ENCODE measurements around the gene KRTAP5-6.

KRTAP5-6 gene

DNA sequence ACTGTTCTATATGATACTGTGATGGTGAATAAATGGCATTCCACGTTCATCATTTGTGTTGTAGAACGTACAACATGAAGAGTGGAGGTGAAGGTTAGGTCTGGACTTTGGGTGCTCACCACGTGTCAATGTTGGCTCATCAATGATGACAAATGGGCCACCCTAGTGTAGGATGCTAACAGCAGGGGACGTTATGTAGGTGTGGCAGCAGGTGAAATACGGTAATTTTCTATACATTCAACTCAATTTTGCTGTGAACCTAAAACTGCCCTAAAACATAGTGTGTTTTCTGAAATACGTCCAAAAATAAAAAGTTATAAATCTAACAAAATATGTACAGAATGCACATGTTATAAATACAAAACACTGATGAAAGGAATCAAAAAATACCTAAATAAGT lies 6.2 kb downstream of the KRTAP5-6 start:
- DNase-seq, result no peak

DNA sequence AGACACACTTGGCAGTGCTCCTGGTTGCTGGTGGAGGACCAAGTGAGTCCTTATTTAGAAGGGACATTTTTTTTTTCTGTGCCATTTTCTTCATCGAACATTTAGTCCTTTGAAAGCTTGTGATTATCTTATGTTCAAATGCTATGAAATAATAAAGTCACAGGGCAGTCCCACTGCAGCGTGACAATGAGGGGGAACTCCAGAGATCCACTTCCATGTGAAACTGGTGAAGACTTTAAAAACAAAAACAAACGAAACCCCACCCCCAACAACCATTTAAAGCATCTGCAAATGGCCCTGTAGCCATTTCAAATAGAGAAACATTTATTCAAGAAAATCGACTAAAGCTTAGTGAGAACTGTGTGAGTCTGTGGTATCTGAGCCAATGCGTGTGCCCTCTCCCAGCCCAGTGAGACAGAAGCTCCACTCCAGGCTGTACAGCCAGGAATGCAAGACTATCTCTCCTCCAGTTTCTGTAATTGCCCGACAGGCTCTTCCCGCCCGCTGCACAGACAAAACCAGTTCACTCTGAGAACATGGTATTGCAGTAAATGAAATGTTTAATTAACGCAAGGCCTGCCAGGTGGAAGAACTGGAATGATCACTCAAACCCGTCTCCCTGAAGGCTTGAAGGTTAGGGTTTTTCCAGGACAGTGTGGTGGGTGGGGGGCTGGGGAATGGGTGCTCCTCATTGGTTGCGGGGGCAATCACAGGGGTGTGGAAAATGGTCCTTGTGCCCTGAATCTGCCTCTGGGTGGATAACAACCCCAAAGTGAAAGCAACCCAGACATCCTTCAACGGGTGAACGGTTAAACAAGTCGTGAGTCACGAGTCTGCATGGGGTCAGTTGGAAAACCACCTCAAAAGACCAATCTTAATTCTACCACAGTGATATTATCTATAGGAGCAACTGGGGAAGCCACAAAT lies 8.4 kb downstream of the KRTAP5-6 start:
- no peak for DNase-seq

GRCh38 chr11:1706634-1707400 lies 9.8 kb downstream of the KRTAP5-6 start:
- no peak for DNase-seq

- DNase-seq, result no peak
These were observed 10.8 kb downstream of the KRTAP5-6 start for GRCh38 chr11:1707751-1708150.

DNA sequence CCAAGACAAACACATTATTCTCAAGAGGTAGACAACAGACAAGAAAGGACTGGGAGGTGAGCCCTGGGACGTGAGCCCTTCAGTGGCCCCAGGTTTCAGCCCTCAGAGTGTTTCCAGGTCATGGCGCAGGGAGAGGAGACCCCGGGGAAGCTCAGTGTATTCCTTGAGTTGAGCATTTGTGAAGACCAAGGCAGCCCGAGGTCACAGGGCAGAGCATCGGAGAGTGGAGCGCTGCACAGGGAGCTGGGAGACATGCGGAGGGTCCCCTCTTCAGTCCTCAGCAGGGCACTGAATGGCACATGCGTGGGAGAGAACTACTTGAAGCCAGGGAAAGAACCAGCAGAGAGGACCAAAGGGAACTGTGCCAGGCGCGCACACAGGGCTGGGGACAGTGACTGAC lies 11.7 kb downstream of the KRTAP5-6 start:
- no peak for DNase-seq

- no peak for DNase-seq
These were observed 18.2 kb downstream of the KRTAP5-6 start for GRCh38 chr11:1714908-1715885.

DNA sequence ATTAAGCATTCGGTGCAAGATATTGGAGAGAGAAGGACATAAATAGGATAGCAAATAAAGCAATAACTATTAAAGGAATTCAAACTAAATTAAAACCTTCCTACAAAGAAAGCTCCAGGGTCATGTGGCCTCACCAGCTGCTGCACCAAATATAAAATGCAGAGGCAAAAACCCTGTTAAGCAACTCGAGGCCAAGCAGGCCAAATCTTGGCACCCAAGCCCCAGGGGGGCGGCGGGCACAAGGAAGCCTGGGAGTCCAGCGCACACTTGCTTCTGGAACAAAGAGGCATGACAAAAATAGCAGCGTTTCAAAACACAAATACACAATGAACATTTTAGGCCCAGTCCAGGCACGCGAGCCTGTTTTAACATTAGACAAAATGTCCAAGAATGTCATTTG lies 20.8 kb downstream of the KRTAP5-6 start:
- no peak for DNase-seq

DNA sequence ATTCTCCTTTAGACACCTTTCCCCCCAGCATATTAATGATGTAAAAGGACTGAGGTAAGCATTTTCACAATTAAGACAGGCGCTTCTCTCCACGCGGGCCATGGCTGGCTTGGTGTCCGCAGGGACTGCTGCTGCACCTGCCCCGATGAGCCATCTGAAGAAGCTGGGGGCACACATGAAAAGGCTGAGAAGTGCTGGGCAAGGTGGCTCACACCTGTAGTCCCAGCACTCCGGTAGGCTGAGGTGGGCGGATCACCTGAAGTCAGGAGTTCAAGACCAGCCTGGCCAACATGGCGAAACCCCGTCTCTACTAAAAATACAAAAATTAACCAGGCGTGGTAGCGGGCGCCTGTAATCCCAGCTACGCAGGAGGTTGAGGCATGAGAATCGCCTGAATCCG lies 21.3 kb downstream of the KRTAP5-6 start:
- no peak for DNase-seq

DNA sequence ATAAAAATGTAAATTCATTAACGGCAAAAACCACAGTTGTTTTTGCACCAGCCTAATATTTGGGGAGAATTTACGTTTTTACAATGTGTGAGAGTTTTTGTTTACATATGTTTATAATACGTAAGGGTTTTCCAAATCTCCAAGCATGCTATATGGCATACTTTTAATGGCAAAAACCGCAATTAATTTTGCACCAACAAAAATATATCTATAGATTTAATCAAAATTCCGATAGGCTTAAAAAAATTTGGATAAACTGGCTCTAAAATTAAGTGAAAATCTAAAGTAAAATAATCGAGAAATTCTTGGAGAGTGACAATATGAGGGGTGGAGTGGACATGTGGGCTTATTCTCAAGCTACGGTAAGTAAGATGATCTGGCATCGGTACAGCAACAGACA lies 22.8 kb downstream of the KRTAP5-6 start:
- no peak for DNase-seq

GRCh38 chr11:1727096-1727690 lies 30.2 kb downstream of the KRTAP5-6 start:
- DNase-seq, result no peak

GRCh38 chr11:1727861-1728260 lies 30.9 kb downstream of the KRTAP5-6 start:
- DNase-seq, result no peak

- DNase-seq, result no peak
These were observed 31.3 kb downstream of the KRTAP5-6 start for GRCh38 chr11:1728301-1728700.

- DNase-seq, result no peak
These were observed 32.1 kb downstream of the KRTAP5-6 start for GRCh38 chr11:1728931-1729691.

DNA sequence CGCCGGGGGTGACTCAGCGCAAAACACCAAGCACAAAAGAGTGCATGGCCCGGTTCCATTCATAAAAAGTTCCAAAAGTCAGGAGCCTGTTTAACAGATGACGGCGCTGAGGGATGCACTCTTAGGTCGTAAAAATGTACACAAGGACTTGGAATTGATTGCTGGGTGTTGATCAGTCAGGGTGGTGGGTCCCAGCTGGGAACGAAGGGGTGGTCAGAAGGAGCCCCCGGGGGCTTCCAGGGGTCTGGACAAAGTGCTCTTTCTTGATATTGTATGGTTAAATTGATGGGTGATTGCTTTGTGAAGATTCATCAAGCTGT lies 32.7 kb downstream of the KRTAP5-6 start:
- DNase-seq, result no peak

DNA sequence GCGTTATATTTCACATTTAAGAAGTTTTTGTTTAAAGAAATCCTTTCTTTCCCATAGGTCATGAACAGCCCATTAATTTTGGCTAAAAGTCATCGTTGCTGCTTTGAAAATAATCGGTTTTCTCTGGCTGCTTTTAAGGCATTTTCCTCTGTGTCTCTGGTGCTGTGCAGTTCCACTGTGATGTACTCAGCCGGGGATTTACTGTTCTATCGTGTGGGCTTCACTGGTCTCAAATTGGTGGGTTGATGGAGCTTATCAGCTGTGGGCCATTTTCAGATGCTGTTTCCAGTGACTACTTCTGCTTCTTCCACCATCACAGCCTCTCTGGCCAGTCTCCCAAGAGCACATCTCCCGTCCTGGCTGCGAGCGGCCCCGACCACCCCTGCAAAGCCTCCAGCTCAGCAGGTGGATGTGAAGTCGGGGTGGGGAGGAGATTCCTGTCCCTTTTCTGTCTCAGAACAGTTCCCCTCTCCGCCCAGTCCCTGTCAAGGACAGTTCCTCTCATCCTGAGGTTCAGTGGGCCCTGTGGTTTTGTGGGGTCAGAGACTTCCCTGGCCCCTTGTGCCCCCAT lies 33.1 kb downstream of the KRTAP5-6 start:
- DNase-seq, result no peak

DNA sequence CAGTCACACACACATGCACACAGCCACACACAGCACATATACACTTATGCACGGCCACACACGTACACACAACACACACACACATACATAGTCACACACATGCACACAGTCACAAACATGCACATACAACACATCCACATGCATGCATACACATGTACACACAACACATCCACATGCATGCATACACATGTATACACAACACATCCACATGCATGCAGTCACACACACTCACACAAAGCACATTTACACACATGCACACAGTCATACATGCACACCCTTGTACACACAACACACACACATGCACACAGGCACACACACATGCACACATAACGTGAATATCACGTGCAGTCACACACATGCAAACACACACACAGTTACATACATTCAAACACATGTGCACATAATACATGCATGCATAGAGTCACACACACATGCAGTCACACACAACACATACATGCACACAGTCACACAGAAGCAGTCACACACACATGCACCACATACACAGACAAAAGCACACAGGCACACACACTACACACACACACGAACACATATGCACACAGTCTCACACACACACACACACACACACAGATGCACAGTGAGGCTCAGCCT lies 34.6 kb downstream of the KRTAP5-6 start:
- no peak for DNase-seq

- no peak for DNase-seq
These were observed 35.5 kb downstream of the KRTAP5-6 start for GRCh38 chr11:1732418-1733008.

- DNase-seq, result no peak
These were observed 36.2 kb downstream of the KRTAP5-6 start for GRCh38 chr11:1733009-1733715.

GRCh38 chr11:1733716-1734640 lies 37.0 kb downstream of the KRTAP5-6 start:
- no peak for DNase-seq
